K562 (cell line): Measurements from ENCODE around the gene L3MBTL3. TPM values are rescaled to one million over a fixed set of nuclear protein-coding genes. Genes with fewer than 3 reads are reported as not detected.

ENCODE experiments used
- ATAC-seq: fragments of 200-7000 bp; cut with Tn5 transposase; 3 replicates; pipeline ENCODE4 v1.9.1; 2020; ENCODE audit warnings: moderate library complexity
- BruUV-seq: library from RNA; stranded (reverse); fragments of 400-500 nt; replicated peaks from 2 replicates; lab custom pipeline; 2021; lab: Mats Ljungman, UMichigan
- CTCF ChIA-PET: fragments of 300-600 bp; formaldehyde crosslinking; extraction: SDS; loops from one replicate; lab custom pipeline; 2021; ENCODE audit warnings: low intra/inter-chr PET ratio; lab: Yijun Ruan, JAX
- POLR2A ChIA-PET: fragments of 300-600, 350-650 bp; sonication (Branson Sonifier 250); formaldehyde crosslinking; extraction: SDS; loops from one replicate; lab custom pipeline; 2021; ENCODE audit warnings: antibody characterized with exemption, inconsistent platforms; lab: Yijun Ruan, JAX
- DNase-seq, 4 experiments: peaks; one replicate each; pipeline versions ENCODE4 v3.0.0 to v3.0.0-alpha.2; 2011 to 2018; ENCODE audit warnings: low spot score in 3 of 4, mixed read lengths in 3 of 4; ENCODE audit errors: extremely low read depth in 1 of 4
- FAIRE-seq: peaks from 2 replicates; lab custom pipeline; 2011; peaks lifted over from hg19 to GRCh38; lab: Jason Lieb, UNC
- H2AFZ ChIP-seq: 2 replicates; pipeline ENCODE4 v1.6.0; 2011; ENCODE audit warnings: low read depth, low read length, control low read depth, inconsistent platforms
- H3K27ac ChIP-seq: fragments of 200-600 bp; 3 replicates; pipeline ENCODE4 v1.8.0; 2011; ENCODE audit warnings: low read depth, mild to moderate bottlenecking, control low read depth, inconsistent platforms, low read length, moderate library complexity, mixed read lengths; ENCODE audit errors: extremely low read depth
- H3K27me3 ChIP-seq, 2 experiments: fragments of 300-600 bp in 1 of 2; 2 replicates in 1 of 2; 3 replicates in 1 of 2; pipeline versions ENCODE4 v1.6.0 to v1.8.0; 2011; ENCODE audit warnings: inconsistent platforms in 2 of 2, low read length in 2 of 2, mild to moderate bottlenecking in 1 of 2, mixed read lengths in 1 of 2, moderate library complexity in 1 of 2; ENCODE audit not compliant: control insufficient read depth in 2 of 2, insufficient read depth in 2 of 2
- H3K36me3 ChIP-seq: fragments of 300-600 bp; 3 replicates; pipeline ENCODE4 v1.8.0; 2011; ENCODE audit warnings: mild to moderate bottlenecking, low read length, inconsistent platforms; ENCODE audit not compliant: control insufficient read depth, insufficient read depth
- H3K4me1 ChIP-seq, 2 experiments: fragments of 200-600 bp in 1 of 2; replicated peaks in 1 of 2; 2 replicates in 1 of 2; 3 replicates in 1 of 2; pipeline versions ENCODE4 v1.5.1 to v1.8.0; 2011; ENCODE audit warnings: inconsistent platforms in 2 of 2, low read length in 2 of 2, mild to moderate bottlenecking in 1 of 2, mixed read lengths in 1 of 2, moderate library complexity in 1 of 2; ENCODE audit not compliant: control insufficient read depth in 2 of 2, insufficient read depth in 2 of 2
- H3K4me2 ChIP-seq: 2 replicates; pipeline ENCODE4 v1.6.1; 2011; ENCODE audit warnings: low read length, control low read depth, inconsistent platforms, mixed read lengths; ENCODE audit not compliant: insufficient read depth
- H3K4me3 ChIP-seq: fragments of 200-600 bp; sonication (generic), shearing (Covaris generic); 2 replicates; pipeline ENCODE4 v1.5.1; 2016; ENCODE audit warnings: control low read depth, inconsistent platforms
- H3K79me2 ChIP-seq: fragments of 200-600 bp; 3 replicates; pipeline ENCODE4 v1.8.0; 2011; ENCODE audit warnings: low read length, inconsistent platforms; ENCODE audit not compliant: control insufficient read depth, insufficient read depth
- H3K9ac ChIP-seq, 2 experiments: 2 replicates each; pipeline versions ENCODE4 v1.6.0 to v1.6.1; 2011; ENCODE audit warnings: low read depth in 2 of 2, low read length in 2 of 2, control low read depth in 1 of 2, inconsistent platforms in 1 of 2, mild to moderate bottlenecking in 1 of 2, mixed read lengths in 1 of 2; ENCODE audit not compliant: insufficient read depth in 1 of 2
- H3K9me1 ChIP-seq: one replicate; pipeline ENCODE4 v1.6.0; 2011; ENCODE audit warnings: inconsistent platforms, mild to moderate bottlenecking, low read length, moderate library complexity; ENCODE audit not compliant: control insufficient read depth, insufficient read depth
- H3K9me3 ChIP-seq: replicated peaks from 2 replicates; pipeline ENCODE4 v1.5.1; 2011; ENCODE audit warnings: low read depth, low read length, inconsistent platforms; ENCODE audit not compliant: control insufficient read depth, insufficient read depth
- H4K20me1 ChIP-seq: replicated peaks from 2 replicates; pipeline ENCODE4 v1.6.1; 2011; ENCODE audit warnings: low read length, inconsistent platforms, mixed read lengths; ENCODE audit not compliant: control insufficient read depth, insufficient read depth
- HDAC6 ChIP-seq: IDR thresholded peaks from 2 replicates; pipeline ENCODE4 v1.6.1; 2012; ENCODE audit warnings: low read depth, mild to moderate bottlenecking, control low read depth, inconsistent platforms, low read length, moderate library complexity
- KLF6 ChIP-seq: fragments of 250-450 bp; sonication (Bioruptor Pico); IDR thresholded peaks from 2 replicates; pipeline ENCODE4 v1.4.0; 2020; ENCODE audit warnings: mild to moderate bottlenecking, moderate library complexity, borderline replicate concordance
- MED1 ChIP-seq: sonication (generic); formaldehyde crosslinking; IDR thresholded peaks from 2 replicates; pipeline ENCODE4 v1.8.1; 2023; ENCODE audit warnings: missing genetic modification reagents, borderline replicate concordance
- POLR2AphosphoS2 ChIP-seq: IDR thresholded peaks from 2 replicates; pipeline ENCODE4 v1.6.1; 2012; ENCODE audit warnings: low read length, improper control_type of control experiment
- RAD51 ChIP-seq: fragments of 450-650 bp; IDR thresholded peaks from 2 replicates; pipeline ENCODE4 v1.7.1; 2016; ENCODE audit warnings: low read depth, mild to moderate bottlenecking, borderline replicate concordance
- SLC30A9 ChIP-seq: fragments of 250-450 bp; sonication (Bioruptor Pico); IDR thresholded peaks from 2 replicates; pipeline ENCODE4 v1.8.0; 2022; ENCODE audit warnings: mild to moderate bottlenecking, moderate library complexity
- TRIM28 ChIP-seq: fragments of 450-650 bp; IDR thresholded peaks from 2 replicates; pipeline ENCODE4 v1.6.1; 2017
- XRCC5 ChIP-seq: fragments of 200-400 bp; formaldehyde crosslinking; IDR thresholded peaks from 2 replicates; pipeline ENCODE4 v1.6.1; 2017; ENCODE audit warnings: low read depth, mild to moderate bottlenecking, low read length
- ZNF408 ChIP-seq: fragments of 250-450 bp; sonication (Bioruptor Pico); IDR thresholded peaks from 2 replicates; pipeline ENCODE4 v1.4.0; 2020; ENCODE audit warnings: low read depth, mild to moderate bottlenecking, moderate library complexity
- ZNF507 ChIP-seq: conservative IDR thresholded peaks from 2 replicates; pipeline ENCODE4 v1.6.1; 2017; ENCODE audit warnings: missing genetic modification characterization, missing compliant biosample characterization
- ZNF584 ChIP-seq: fragments of 200-800 bp; sonication (Bioruptor generic); IDR thresholded peaks from 2 replicates; pipeline ENCODE4 v1.6.1; 2016; ENCODE audit warnings: low read depth, mild to moderate bottlenecking, missing genetic modification characterization, missing compliant biosample characterization
- ZNF764 ChIP-seq: fragments of 250-450 bp; sonication (Bioruptor Pico); IDR thresholded peaks from 2 replicates; pipeline ENCODE4 v1.4.0; 2020; ENCODE audit warnings: low read depth, mild to moderate bottlenecking, moderate library complexity
- WGBS: fragments of 100-300 bp; shearing (Covaris generic); methylation state at CpG from one replicate; pipeline ENCODE4 v1.1.6; 2016; ENCODE audit warnings: low coverage, mixed read lengths; ENCODE audit not compliant: insufficient coverage; ENCODE audit errors: missing lambda C conversion rate; 5-methylcytosine and 5-hydroxymethylcytosine counted together
- in situ Hi-C: fragments of 300-500 bp; cut with MboI; formaldehyde crosslinking; loops from 4 replicates; pipeline ENCODE4 v1.15.0; 2018; ENCODE audit warnings: inconsistent platforms, mixed read lengths
- intact Hi-C: fragments of 100-400 bp; cut with micrococcal nuclease; formaldehyde crosslinking; loops from 2 replicates; pipeline ENCODE4 v1.14.2; 2022
- polyA plus RNA-seq, 8 experiments: library from polyadenylated mRNA; depleted of rRNA in 4 of 8; stranded (reverse) in 5 of 8; unstranded in 3 of 8; fragments of >200 nt; fragmentation: Nextera tagmentation in 2 of 8; fragmentation: Illumina TruSeq in 1 of 8; extraction: Ambion mirVana in 2 of 8; extraction: Trizol in 1 of 8; gene quantifications; 2 replicates each; pipeline versions ENCODE4 v1.2.1 to v1.2.3, GENCODE V29; 2011 to 2014; ENCODE audit warnings: inconsistent platforms in 1 of 8, missing spikeins in 1 of 8
- total RNA-seq, 7 experiments: library from RNA; depleted of rRNA in 6 of 7; stranded (reverse); fragments of >200 nt in 6 of 7; fragmentation: Illumina TruSeq in 2 of 7; extraction: Trizol in 2 of 7; gene quantifications; 2 replicates each; pipeline versions ENCODE4 v1.2.1 to v1.2.3, GENCODE V29; 2011 to 2021; ENCODE audit warnings: low replicate concordance in 1 of 7
- TF ChIP-seq, protein P1 (sequence below), 2 experiments: fragments of 150-350 bp in 1 of 2; IDR thresholded peaks; 2 replicates each; pipeline ENCODE4 v1.6.1; 2012 to 2016; ENCODE audit warnings: low read depth in 2 of 2, low read length in 2 of 2, mild to moderate bottlenecking in 1 of 2, moderate library complexity in 1 of 2

L3MBTL3 gene
- total and polyA plus RNA-seq, 9 of the 15 experiments (the other 6 are each of a cell fraction or from before 2014, with no cell fraction given): 0.83 to 6.9 (median 5.4) TPM

DNA sequence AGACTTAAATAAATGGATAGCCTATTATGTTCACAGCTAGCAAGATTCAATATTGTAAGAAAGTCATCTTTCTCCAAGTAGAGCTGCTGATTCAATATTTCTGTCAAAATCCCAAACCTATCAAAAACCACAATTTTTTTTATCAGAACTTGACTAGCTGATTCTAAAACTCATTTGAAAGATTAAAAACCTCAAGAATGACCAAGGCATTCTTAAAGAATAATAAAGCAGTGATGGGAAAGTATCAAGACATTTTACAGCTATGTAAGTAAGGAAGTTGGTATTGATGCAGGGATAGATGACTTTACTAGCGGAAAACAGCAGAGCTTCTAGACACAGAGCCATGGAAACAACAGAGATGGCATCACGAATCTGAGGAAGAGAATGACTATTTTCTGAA lies 139.7 kb downstream of the L3MBTL3 start:
- no peak overlapping the region for H3K4me3 ChIP-seq
- FAIRE-seq: no peak
- H3K9me1 ChIP-seq: no peaks in the 10 kb centered on the region
- TF ChIP-seq, protein P1, sequence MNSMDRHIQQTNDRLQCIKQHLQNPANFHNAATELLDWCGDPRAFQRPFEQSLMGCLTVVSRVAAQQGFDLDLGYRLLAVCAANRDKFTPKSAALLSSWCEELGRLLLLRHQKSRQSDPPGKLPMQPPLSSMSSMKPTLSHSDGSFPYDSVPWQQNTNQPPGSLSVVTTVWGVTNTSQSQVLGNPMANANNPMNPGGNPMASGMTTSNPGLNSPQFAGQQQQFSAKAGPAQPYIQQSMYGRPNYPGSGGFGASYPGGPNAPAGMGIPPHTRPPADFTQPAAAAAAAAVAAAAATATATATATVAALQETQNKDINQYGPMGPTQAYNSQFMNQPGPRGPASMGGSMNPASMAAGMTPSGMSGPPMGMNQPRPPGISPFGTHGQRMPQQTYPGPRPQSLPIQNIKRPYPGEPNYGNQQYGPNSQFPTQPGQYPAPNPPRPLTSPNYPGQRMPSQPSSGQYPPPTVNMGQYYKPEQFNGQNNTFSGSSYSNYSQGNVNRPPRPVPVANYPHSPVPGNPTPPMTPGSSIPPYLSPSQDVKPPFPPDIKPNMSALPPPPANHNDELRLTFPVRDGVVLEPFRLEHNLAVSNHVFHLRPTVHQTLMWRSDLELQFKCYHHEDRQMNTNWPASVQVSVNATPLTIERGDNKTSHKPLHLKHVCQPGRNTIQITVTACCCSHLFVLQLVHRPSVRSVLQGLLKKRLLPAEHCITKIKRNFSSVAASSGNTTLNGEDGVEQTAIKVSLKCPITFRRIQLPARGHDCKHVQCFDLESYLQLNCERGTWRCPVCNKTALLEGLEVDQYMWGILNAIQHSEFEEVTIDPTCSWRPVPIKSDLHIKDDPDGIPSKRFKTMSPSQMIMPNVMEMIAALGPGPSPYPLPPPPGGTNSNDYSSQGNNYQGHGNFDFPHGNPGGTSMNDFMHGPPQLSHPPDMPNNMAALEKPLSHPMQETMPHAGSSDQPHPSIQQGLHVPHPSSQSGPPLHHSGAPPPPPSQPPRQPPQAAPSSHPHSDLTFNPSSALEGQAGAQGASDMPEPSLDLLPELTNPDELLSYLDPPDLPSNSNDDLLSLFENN (IDR thresholded peaks at IDR 0.05; ENCODE audit: low read depth in 2 of 2, low read length in 2 of 2): no peak
- TF ChIP-seq TRIM28 (no peak), ZNF584 (no peak), POLR2AphosphoS2 (no peak), XRCC5 (no peak), HDAC6 (no peak), MED1 (CRISPR knock-in tag) (no peak), ZNF408 (CRISPR knock-in tag) (no peak), RAD51 (no peak), KLF6 (CRISPR knock-in tag) (no peak), ZNF764 (CRISPR knock-in tag) (no peak), ZNF507 (tag) (no peak), SLC30A9 (CRISPR knock-in tag) (no peak)
- H3K36me3 ChIP-seq: no peaks in the 10 kb centered on the region
- CTCF ChIA-PET: no interaction called here
- in situ Hi-C loops: no loop called here
- no peak for ATAC-seq
- no peak overlapping the region for H3K4me2 ChIP-seq
- H3K9me3 ChIP-seq: no peaks in the 10 kb centered on the region
- H3K27ac ChIP-seq: no peak overlapping the region
- no peaks in the 10 kb centered on the region for H4K20me1 ChIP-seq
- no peaks in the 10 kb centered on the region for H3K27me3 ChIP-seq
- no peak overlapping the region for H2AFZ ChIP-seq
- no peak for DNase-seq
- H3K4me1 ChIP-seq: no peaks in the 10 kb centered on the region
- 17% methylated on average over 2 of the region's 2 CpGs for WGBS
- POLR2A ChIA-PET: interaction anchor here (1.0 kb wide), 1 partner anchor 11 kb away, joined by 3 read pairs; no protein-coding TSS in a partner anchor
- BruUV-seq: no TSS peak
- intact Hi-C loops: no loop called here
- no peak overlapping the region for H3K9ac ChIP-seq
- H3K79me2 ChIP-seq: no peaks in the 10 kb centered on the region
